ENCODE measurements around the gene CD33.

DNA sequence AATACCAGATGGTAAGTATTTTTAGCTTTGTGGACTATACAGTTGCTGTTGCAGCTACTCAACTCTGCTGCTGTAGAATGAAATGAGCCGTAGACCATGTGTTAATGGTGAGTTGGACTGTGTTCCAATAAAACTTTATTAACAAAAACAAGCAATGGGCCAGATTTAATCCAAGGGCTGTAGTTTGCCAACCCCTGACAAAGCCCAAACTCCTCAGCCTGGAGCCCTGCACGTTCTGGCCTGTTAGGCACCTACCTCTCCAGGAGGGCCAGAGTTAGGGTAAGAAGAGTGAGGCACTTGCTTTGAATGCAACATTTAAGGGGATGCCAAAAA lies 36.7 kb upstream of the CD33 start:
- TF ChIP-seq, protein P1, sequence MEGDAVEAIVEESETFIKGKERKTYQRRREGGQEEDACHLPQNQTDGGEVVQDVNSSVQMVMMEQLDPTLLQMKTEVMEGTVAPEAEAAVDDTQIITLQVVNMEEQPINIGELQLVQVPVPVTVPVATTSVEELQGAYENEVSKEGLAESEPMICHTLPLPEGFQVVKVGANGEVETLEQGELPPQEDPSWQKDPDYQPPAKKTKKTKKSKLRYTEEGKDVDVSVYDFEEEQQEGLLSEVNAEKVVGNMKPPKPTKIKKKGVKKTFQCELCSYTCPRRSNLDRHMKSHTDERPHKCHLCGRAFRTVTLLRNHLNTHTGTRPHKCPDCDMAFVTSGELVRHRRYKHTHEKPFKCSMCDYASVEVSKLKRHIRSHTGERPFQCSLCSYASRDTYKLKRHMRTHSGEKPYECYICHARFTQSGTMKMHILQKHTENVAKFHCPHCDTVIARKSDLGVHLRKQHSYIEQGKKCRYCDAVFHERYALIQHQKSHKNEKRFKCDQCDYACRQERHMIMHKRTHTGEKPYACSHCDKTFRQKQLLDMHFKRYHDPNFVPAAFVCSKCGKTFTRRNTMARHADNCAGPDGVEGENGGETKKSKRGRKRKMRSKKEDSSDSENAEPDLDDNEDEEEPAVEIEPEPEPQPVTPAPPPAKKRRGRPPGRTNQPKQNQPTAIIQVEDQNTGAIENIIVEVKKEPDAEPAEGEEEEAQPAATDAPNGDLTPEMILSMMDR (IDR thresholded peaks at IDR 0.05): no peak
- TF ChIP-seq POLR2A (IDR thresholded peaks at IDR 0.05): no peak
